Activated CD4-positive, CD25-positive, alpha-beta regulatory T cell treated with anti-CD3 and anti-CD28 coated beads, Interleukin-2, amount 50 U/mL, for 16 hours (primary cell): Measurements from ENCODE around the gene FBXO3.
A peak's percentile ranks its signal among the peaks of the same experiment; 100 is the strongest.
"Not testable (repeated sequence)": the region's sequence is repeated elsewhere in the genome, so short reads cannot be mapped to it uniquely, and the experiment has no call there.

Source experiments
- DNase-seq: peaks from one replicate; pipeline ENCODE4 v3.0.0-alpha.2; 2020; ENCODE audit warnings: low read depth, low spot score

Gene FBXO3

GRCh38 chr11:33773987-33774735 is at the start of gene FBXO3:
TSS of gene FBXO3 (minus strand) at chr11:33774520. CDS start at chr11:33774497, 23 bp downstream.
- peak; percentile 71 for DNase-seq

- DNase-seq: not testable (repeated sequence)
These were observed 48.7 kb upstream of the FBXO3 start for GRCh38 chr11:33822981-33823380.

DNA sequence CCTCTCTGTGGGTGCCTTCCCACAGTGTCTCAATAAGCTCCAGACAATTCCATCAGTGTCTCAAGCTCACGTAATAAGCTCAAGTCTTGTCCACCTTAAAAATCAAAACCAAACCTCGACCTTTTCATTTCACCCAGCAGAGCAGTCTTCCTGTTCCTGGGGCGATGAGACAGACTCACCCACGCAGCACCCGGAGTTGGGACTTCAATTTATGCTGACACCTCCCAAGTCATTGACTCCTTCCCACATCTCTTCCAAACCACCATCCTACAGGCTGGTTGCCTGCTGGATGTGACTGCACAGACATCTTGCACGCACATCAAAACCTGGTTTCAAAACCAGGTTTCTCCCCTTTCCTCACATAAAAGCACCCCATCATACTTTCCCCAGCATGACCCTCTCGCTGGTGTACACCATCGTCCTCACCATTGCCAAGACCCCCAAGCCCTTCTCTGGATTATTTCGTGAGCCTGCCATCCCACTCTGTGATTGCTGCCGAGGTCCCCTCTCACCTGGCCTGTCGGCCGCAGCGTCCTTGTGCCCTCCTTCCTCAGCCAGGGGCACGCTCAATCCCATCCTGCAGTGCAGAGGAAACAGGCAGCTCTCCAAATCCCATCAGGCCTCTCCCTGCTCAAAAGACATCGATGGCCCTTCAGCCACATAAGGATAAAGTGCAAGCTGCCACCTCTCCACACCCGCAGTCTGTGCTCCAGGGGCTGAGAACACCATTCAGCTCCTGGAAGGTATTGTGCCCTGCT is 45.1 kb upstream of the FBXO3 start:
- DNase-seq: no peak

DNA sequence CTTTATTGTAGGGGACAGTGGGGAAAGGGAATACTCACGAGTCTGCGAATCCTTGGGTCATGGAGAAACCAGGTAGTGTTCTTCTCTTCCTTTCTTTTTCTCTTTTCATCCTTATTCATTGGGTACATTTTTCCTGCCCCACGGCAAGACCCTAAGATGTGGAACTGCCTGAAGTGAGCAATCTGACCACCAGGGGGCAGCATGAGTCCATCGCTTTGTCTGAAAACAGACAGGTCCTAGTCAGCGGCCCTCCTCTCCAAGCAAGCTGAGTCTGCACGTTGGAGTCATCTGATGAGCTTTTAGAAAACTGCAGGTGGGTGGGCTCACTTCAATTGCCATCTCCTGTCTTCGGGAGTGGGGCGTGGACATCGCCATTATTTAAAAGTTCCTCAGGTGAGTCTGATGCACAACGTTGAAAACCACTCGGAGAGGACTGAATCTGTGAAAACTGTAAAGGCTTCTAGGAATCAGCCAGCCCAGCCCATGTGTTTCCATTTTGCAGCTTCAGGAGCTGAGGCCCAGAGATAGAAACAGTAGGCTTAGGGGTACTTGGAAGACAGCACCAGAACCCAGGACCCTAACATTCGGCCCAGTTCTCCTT is 34.0 kb upstream of the FBXO3 start:
- DNase-seq: peak; percentile 75

DNA sequence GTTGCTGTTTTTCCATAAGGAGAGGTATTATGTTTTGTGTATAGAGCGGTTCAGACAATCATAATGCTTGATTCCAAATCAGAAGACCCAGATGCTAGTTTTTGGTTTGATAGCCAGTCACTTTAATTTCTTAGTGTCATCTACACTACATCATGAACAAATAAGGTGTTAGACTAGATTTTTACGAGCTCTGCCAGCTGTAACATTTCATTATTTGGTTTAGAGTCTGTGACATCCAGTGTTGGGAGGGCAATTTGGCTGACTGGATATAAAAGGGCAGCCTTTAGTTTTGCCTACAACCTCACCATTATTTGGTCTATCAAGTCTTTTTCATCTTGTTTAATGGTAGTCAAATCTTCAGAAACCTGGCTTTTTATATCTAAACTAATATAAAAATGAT is 30.2 kb upstream of the FBXO3 start:
- DNase-seq: no peak

DNA sequence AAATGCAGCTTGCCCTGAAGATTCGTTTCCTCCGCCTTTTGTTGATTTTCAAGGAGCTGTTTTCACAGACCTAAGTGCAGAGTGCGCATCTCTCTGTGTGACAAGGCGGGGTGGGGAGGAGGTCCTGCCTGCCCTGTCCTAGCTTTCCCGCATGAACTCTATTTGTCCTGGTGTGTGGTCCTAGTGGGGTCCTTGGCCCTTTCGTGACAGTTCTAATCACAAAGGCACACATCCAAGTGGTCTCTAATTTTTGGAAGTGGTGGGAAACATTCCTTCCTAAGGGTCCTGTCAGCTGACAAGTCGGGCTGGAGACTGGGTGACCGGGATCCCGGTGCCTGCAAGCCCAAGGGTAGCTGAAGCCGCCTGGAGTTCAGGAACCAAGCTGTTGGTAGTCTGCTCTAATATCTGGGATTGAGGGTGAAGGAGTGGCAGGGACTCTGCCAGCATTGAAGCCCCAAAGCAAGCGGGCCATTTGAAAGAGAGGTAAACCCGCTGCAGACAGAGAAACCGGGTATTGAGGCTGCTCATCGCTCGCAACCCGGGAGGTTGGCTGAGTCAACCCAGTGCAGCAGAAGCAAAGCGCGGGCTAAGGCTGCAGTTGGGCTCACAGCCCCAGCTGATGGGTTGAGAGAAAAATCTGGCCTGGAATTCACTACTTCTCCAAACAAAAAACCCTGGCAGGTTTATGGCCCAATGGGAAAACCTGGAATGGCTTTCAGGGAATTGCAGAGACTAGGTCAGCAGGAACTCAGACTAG is 28.1 kb upstream of the FBXO3 start:
- DNase-seq: no peak

GRCh38 chr11:33801821-33802193 is 27.5 kb upstream of the FBXO3 start:
- DNase-seq: no peak

DNA sequence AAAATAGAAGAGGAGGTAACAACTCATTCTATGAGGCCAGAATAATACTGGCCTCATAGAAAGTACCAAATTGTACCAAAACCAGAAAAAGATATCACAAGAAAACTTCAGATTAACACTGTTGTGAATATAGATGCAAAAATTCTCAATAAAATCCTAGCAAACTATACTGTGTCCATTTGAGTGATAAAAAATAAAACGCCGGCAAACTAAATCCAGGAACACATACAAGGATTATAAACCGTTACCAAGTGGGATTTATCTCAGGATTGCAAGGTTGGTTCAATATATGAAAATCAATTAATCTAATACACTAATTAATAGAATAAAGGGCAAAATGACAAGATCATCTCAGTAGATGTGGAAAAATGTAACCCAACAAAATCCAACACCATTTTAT is 23.6 kb upstream of the FBXO3 start:
- DNase-seq: no peak

DNA sequence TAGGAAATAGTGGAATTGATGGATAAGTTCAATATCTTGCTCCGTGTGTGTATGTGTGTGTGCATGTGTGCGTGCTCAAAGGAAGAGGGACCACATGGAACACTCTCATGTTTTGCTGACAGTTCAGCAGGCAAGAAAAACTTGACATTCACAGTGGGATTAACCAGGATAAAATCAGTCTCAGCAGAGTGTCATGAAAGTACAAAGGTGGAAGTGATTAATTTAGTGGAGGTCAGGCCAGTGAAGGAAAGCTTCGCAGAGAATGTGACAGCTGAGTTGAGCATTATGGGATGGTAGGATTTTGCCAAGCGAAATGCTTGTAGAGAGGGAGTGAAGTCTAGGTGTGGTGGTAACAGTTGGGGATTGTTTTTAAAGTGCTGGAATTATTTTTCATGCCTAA is 15.7 kb upstream of the FBXO3 start:
- DNase-seq: no peak

- not testable (repeated sequence) for DNase-seq
These were observed 13.8 kb upstream of the FBXO3 start for GRCh38 chr11:33788095-33788494.

- DNase-seq: no peak
These were observed 12.8 kb upstream of the FBXO3 start for GRCh38 chr11:33787076-33787475.

- no peak for DNase-seq
These were observed 11.3 kb upstream of the FBXO3 start for GRCh38 chr11:33785609-33786008.

DNA sequence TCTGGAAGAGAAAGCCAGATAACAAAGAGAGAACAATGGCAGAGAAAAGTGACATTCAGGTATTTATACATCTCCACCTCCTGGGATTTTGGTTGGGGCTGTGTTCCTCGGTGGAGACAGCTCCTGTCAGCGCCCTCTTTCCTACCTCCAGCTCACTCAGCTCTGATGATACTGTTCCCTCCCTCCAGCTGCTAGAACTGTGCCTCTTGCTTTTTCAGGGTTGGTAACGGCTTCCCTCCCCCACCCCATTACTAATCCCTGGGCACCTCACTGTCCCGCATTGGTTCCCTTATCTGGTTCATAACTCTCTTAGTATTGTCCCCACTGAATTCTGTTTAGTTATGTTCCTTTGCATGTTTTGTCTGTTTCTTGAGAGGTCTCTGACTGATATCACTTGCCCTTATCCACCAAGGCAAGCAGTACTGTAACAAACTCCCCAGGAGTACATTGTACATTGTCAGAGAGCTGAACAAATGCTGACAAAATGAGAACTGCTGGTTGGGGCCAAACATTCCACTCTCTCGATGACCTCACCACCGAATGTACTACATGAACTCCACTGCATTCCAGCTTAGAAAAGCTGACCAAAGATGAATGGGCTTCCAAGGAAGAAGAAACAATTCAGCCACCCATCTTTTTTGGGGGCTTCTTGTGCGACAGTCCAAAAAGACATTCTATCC is 5.7 kb upstream of the FBXO3 start:
- DNase-seq: no peak

DNA sequence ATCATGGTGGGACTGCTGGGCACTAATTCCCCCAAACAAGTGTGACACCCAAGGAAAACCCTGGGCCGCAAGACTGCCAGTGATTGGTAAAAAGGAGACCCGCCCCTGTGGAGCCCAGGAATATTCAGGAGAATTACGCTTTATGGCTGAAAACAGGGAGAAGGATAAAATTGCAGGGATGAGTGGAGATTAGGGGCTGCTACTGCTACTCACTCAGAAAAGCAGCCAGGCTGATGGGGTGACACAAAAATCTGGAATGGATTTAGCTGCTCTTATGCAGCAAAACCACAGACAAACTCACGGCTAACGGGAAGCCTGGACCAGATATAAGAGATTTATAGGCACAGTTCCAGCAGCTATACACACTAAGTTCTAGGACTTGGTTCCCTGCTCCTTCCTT is 4.4 kb upstream of the FBXO3 start:
- DNase-seq: no peak

GRCh38 chr11:33777906-33778305 is 3.6 kb upstream of the FBXO3 start:
- no peak for DNase-seq

DNA sequence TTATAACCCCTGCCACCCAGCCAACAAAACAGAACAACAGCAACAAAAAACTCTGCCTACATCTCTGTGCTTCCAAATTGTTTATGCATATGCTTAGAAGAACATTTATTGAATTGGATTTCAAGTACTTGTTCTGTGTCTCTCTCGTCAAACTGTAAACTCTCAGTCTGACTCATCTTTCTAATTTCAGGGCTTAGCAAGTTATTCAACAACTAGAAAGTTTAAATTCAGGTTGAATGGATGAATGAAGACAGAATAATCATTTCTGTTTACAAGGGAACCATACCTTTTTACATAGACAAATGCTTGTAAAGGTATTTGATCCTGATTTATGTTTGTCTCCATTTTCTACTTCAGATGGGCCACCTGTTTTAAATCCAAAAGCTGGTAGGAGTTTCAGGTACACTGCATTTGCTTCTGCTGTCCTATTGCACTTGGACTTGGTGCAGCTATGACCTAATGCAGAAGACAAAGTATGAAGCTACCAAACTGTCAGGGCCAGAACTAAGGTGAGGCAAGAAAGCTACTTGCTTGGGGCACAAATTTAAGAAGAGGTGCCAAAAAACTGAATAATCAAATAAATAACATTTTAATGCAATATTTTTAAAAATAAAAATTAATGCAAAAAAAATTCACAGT is 1.6 kb upstream of the FBXO3 start:
- no peak for DNase-seq

- DNase-seq: no peak
These were observed 1.1 kb upstream of the FBXO3 start for GRCh38 chr11:33775467-33775807.

DNA sequence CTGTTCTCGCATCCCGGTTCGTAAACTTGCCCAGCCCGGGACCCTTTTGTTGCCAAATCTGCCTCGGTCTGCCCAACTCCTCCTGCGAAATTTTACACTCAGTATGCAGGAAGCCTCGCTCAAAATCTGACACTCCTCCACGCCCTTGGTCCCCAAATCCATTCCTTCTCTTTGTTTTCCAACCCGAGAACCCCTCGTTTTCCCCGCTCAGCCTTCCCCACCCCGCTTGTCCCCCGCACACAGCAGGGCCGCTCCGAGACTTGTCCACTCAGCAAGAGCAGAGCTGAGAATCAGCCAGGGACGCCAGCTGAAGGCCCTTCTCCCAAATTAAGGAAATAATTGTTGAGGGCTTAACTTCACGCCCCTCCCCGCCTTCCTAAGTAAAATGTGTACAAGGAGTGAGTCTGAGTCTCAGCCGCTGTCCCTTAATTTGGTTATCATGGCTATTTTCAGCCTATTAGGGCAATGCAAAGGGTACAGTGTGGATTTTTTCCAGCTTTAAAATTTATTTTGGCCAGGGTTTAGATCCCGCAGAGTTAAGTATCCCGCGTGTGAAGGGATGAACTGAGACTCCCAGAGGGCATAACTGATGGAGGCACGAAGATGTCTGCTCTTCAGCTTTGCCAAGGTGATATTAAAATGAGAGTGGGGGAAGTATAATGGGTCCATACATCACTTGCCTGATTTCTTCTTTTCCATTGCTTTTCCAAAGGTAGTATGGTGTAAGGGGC is 581 bp upstream of the FBXO3 start:
- no peak for DNase-seq

DNA sequence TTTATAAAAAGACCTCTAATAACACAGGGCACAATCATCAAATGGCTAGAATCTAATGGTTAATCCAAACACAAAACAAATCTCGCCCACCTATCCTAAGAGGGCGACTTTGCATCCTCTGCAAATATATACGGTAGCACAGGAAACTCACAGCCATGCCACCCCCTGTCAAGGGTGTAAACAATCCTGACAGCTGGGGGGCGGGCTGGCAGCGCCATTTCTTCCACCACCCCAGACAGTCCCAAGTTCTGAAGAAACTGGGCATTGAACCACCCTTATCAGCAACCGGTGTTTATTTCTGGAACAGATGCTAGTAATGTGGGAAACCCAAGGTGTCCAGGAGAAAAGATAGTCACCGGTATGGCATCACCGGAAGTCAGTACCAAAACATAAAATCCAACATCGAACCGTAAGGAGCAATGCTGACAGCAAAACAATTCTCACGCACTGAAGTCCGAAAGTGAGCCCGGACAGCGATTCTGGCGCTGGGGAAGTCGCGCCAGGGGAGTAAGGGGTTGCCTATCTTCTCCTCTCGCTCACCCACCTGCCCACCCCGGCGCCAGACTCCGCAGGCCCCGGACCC is 825 bp downstream of the FBXO3 start:
- no peak for DNase-seq

GRCh38 chr11:33772870-33773269 is 1.4 kb downstream of the FBXO3 start:
- no peak for DNase-seq
